ENCODE measurements around the gene ACP4.
A peak's percentile ranks its signal among the peaks of the same experiment; 100 is the strongest.
"Not testable (repeated sequence)": the region's sequence is repeated elsewhere in the genome, so short reads cannot be mapped to it uniquely, and the experiment has no call there.

ACP4 gene

GRCh38 chr19:50797781-50798658 lies 7.8 kb downstream of the ACP4 start:
- DNase-seq, result no peak

DNA sequence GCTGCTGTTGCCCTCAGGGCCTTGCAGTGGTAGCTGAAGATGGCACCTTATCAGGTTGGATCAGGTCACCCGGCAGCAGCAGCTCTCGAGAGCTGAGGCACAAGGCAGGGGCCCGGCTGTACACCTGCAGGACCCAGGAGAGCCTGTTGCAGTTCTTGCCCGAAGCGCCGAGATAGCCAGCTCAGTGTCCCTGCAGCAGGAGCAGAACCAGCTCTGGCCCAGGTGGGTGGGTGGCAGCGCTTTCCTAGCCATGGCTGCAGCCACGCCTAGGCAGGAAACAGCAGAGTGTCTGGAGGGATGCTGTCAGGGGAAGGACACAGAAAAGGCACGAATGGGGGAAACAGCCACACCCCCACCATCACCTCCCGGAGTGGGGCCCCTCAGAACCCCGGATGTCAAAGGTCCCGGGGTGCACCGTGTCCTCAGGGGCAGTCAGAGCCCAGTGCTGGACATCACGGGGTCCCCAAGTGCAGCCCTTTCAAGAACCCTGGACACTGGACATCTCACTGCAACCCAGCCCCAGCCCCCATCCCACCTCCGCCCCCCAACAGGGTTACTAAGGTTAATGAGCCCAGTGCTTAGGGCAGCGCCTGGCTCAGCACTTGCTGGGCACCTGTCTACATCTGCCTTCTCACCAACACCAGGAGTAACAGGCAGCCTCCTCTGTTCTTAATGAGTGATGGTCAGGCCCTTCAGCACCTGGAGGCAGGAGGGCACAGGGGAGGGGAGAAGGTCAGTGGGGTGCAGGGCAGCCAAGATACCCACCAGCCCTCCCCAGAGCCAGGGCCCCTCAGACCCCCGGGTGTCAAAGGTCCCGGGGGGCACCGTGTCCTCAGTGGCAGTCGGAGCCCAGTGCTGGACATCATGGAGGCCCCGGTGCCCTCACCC lies 8.7 kb downstream of the ACP4 start:
- DNase-seq, result no peak

DNA sequence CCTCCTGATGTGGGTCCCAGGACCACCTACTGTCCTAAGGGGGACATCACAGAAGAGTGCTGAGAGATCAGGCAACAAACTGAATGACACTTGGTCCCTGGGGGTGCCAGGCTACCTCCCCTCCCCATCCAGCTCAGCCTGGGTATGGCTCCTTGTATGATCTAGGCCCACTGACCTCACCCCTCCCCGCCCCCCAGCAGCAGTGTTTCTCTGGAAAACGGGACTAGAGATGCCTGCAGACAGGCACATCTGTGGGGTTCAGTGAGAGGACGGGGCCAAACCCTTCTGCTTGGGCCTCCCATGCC lies 9.3 kb downstream of the ACP4 start:
- DNase-seq, result no peak

- peak; percentile 76 for DNase-seq
Measured at GRCh38 chr19:50801107-50801506, 10.9 kb downstream of the ACP4 start.

DNA sequence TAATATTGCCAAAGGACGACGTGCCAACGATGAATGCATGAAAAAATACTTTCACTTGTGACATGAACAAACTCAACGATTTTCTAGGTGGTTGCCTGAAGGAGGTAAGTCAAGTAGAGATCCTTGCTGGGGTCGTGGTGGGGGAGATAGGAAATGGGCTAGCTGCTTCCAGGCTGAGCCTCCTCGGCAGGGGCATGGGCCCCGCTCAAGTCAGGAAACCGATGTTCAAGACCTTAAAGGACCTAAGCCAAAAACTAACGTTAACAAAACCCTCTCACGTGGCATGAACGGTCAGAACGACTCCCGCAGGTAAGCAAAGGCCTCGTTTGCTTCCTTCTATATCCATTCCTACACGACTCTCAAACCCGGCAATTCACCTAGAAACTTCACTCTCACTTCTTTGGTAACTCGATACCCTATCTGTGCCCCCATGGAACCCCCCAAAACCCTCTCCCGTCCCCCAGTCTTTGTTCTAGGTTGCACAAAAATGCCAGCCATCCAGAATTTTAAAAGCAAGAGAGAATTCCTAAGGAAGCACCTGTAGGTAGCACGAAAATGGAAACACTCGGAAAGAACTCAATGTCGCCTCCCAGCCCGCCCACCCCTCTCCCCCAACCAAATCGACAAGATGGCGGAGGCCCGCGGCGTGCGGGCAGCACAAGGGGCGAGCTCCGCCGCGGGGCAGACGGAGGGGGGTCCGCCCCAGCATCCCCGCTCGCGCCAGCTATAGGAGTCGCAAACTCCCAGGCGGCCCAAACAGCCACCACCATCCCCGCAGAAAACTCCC lies 13.6 kb downstream of the ACP4 start:
- no peak for DNase-seq

GRCh38 chr19:50804420-50805272 lies 14.4 kb downstream of the ACP4 start:
- DNase-seq, result peak; percentile 99

DNA sequence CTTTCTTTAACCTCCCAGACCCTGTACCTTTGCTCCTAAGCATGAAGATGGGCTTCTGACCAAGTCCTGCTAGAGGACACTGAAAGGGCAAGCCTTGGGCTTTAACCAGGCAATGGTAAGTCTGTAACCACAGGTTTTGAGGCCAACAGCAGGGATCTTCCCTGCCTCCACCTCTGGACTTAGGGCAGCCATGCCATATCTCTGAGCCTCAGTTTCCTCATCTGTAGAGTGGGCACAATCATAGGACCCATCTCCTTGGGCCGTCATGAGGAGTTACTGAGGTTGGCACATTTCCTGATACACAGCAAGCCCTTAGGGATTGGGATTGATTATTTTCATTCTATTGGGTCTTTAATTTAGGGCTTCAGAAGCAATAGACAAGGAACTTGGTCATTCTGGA lies 18.6 kb downstream of the ACP4 start:
- no peak for DNase-seq

- not testable (repeated sequence) for DNase-seq
Measured at GRCh38 chr19:50811622-50812238, 21.5 kb downstream of the ACP4 start.

DNA sequence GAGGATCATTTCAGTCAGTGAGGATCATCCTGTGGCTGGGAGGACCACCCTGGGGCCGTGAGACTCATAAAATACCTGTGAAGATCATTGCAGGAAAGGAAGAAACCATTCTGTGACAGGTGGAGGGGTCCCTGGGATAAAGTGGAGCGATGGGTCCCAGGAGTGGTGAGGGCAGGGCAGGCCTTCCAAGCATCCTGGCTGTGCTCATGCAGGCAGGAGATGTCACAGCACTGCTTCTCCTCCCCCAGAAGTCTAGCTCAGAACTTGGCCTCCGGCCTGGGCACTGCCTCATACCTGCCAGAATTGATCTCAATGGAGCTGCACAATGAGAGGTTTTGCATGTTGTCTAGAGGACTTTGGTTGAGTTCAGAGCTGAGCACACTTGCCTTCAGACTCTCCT lies 22.3 kb downstream of the ACP4 start:
- DNase-seq, result no peak

DNA sequence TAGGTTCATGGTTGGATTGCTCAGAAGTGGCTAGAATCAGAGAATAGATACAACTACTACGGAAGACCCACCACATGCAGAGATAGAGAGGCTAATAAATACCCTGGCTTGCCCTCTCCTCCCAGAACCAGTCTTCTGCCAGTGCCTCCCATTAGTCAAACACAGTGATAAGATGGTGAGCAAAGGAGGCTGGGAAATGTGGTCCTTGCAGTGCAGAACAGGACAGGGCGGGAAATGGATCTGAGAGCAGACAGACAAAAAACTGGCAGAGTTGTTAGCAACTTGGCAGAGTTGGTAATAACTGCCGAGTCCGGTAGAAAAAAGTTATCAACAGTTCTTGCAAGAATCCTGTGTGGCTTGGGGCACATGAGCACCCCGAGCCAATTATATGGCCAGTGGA lies 24.7 kb downstream of the ACP4 start:
- DNase-seq, result no peak

GRCh38 chr19:50815439-50815838 lies 25.2 kb downstream of the ACP4 start:
- no peak for DNase-seq

DNA sequence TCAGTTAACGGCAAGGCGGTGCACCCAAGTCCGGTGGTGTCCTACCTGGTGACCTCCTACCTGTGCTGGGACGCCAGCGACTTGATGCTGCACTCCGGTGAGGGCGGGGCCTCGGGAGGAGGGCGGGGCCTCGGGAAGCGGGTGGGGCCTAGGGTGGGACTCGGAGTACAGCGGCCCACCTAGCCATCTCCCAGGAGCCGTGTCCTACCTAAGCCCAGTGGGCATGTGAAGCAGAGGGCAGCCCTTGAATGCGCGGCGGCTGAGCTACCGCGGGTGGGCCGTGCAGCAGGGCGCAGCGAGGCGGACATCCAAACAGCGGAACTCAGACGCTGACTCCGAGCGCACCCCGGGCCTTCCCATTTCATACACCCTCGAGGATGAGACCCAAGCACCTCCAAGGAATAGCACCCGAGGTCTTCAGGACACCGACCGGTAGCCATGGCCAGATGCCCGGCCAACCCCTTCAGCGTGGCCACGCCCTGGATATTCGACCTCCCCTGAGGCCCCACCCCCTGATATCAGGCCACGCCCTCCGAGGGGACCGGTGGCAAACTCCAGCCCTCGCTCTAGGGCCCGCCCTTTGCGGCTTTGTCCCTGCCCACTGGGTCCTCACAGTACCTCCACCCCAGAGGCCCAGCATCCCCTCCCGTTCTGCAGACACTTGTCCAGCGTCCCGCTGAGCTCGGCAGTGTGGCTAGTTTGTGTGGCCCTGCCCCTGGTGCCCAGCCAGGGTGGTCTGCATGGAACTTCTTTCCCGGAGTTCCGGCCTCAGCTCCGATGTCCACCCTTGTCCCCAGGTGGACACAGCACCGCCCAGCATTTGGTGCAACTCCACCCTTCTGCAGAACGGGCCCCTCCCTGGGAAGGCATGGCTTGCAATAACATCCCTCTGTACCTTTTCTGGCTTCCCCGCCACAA lies 28.0 kb downstream of the ACP4 start:
- peak; percentile 87 for DNase-seq

- DNase-seq, result no peak
Measured at GRCh38 chr19:50818859-50819472, 28.8 kb downstream of the ACP4 start.

DNA sequence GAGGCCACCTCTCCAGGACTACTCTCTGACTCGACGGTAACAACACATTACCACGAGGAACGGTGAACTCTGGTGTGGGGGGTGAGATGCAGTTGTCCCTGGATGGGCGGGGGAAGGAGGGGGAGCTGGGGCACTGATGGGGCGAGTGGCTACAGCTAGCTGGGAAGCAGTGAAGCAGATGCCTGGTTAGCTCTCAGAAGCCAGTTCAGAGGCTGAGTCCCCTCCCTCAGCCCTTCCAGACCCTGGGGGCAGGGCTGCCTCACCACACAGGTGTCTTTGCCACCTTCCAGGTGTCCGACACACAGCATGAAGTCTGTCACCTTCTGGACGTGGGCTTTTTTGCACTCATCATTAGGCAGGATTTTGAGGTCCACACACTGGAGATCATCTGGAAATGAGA lies 29.4 kb downstream of the ACP4 start:
- no peak for DNase-seq

DNA sequence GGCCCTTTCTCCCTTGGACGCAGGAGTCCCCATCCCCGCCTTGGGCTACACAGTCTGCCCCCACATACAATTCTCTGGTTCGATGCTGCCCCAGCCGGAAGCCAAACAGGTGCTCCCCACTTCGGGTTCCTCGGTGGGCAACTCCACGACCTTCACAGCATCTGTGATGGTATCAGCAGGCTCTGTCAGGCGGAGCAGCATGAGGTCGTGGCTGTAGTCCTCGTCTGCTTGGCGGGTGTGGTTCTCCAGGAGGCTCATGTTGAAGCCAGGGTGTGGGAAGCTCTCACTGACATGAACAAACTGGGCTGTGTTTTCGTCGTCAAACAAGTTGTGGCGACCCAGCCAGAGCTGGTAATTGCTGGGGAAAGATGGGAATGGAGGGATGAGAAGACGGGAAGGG lies 29.9 kb downstream of the ACP4 start:
- no peak for DNase-seq

DNA sequence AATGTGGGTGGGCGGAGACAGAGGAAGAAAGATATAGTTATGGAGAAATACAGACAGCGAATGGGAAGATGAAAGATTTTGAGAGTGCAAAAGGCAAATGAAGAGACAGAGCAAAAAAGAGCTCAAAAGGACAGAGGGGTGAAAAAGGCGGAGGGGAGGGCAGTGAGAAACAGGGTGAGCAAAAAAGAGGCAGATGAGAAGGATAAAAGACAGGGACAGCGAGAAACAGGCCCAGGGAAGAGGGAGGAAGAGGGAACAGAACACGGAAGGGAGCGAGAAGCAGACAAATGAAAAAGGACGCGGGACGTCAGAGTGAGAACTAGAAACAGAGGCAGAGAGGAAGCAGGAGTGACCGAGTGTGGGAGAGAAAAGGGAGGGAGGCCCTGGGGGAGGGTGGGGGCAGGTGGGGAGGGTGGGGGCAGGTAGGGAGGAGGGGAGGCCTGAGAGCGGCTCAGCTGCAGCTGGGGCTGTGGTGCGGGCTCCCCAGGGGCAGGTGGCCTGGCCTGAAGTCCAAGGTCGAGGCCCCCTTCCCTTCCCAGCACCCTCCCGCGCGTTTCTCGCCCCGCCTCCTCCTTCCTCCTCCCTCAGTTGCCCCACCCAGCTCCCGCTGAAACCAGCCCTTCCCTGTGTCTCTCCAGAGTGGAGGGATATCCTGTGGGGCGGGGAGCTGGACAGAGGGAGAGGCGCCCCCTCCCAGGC lies 30.5 kb downstream of the ACP4 start:
- no peak for DNase-seq

- DNase-seq, result no peak
Measured at GRCh38 chr19:50821248-50821612, 31.0 kb downstream of the ACP4 start.

GRCh38 chr19:50821622-50822021 lies 31.4 kb downstream of the ACP4 start:
- no peak for DNase-seq

- DNase-seq, result peak; percentile 44
Measured at GRCh38 chr19:50822661-50823208, 32.5 kb downstream of the ACP4 start.

Data from islet precursor cell (in vitro differentiated cells).